Lung (tissue), 12 donors: ENCODE measurements around the gene LCE7A. TPM values are rescaled to one million over a fixed set of nuclear protein-coding genes. Genes with fewer than 3 reads are reported as not detected.

Experiments
- ATAC-seq: fragments of 200-7000 bp; cut with Tn5 transposase; one replicate; pipeline ENCODE4 v1.9.1; 2020; ENCODE audit warnings: moderate number of reproducible peaks; ENCODE audit not compliant: insufficient read depth, low FRiP score
- DNase-seq, 3 donors: peaks; one replicate each; pipeline ENCODE4 v3.0.0-alpha.2; 2013 to 2017
- H3K27ac ChIP-seq, 2 donors: one replicate each; pipeline ENCODE4 v1.5.1; 2013; ENCODE audit warnings: mild to moderate bottlenecking in 2 of 2, moderate library complexity in 2 of 2, control low read depth in 1 of 2, inconsistent platforms in 1 of 2, low read depth in 1 of 2, low read length in 1 of 2
- H3K27me3 ChIP-seq, 3 donors: one replicate each; pipeline ENCODE4 v1.5.1; 2013; ENCODE audit warnings: low read length in 2 of 3; ENCODE audit not compliant: control insufficient read depth in 3 of 3, insufficient read depth in 3 of 3
- H3K36me3 ChIP-seq, 4 donors: one replicate each; pipeline ENCODE4 v1.5.1; 2013; ENCODE audit warnings: low read length in 4 of 4, mild to moderate bottlenecking in 1 of 4, moderate library complexity in 1 of 4; ENCODE audit not compliant: control insufficient read depth in 4 of 4, insufficient read depth in 4 of 4
- H3K4me1 ChIP-seq, 5 donors: one replicate each; pipeline ENCODE4 v1.5.1; 2013; ENCODE audit warnings: low read length in 5 of 5, mild to moderate bottlenecking in 2 of 5, moderate library complexity in 1 of 5; ENCODE audit not compliant: control insufficient read depth in 5 of 5, insufficient read depth in 5 of 5
- H3K4me3 ChIP-seq: one replicate; pipeline ENCODE4 v1.5.1; 2013; ENCODE audit warnings: mild to moderate bottlenecking, control low read depth, moderate library complexity
- H3K9ac ChIP-seq, 2 donors: one replicate each; pipeline ENCODE4 v1.5.1; 2013; ENCODE audit warnings: low read length in 2 of 2, control low read depth in 1 of 2; ENCODE audit not compliant: insufficient read depth in 1 of 2
- H3K9me3 ChIP-seq, 4 donors: one replicate each; pipeline ENCODE4 v1.5.1; 2013; ENCODE audit warnings: low read length in 3 of 4, mild to moderate bottlenecking in 1 of 4, moderate library complexity in 1 of 4; ENCODE audit not compliant: control insufficient read depth in 4 of 4, insufficient read depth in 3 of 4
- CTCF ChIP-seq: IDR thresholded peaks from 2 replicates; pipeline ENCODE4 v1.5.1; 2012; ENCODE audit warnings: mild to moderate bottlenecking; ENCODE audit errors: control extremely low read depth, extremely low read depth
- WGBS, 2 donors: extraction: QIAGEN DNeasy Blood & Tissue Kit; methylation state at CpG; one replicate each; pipeline ENCODE4 v1.1.7; 2013; 5-methylcytosine and 5-hydroxymethylcytosine counted together
- polyA plus RNA-seq, 2 donors: library from polyadenylated mRNA; stranded (reverse); fragments of 200-250 nt; gene quantifications; one replicate each; pipeline ENCODE4 v1.2.1, GENCODE V29; 2013
- total RNA-seq, 2 donors: library from RNA; depleted of rRNA in 1 of 2; stranded (reverse); fragments of >200 nt in 1 of 2; gene quantifications; one replicate each; pipeline ENCODE4 v1.2.1, GENCODE V29; 2014 to 2021
- donor health status: control.
- donor health status: control.
- donor health status: Bipolar disorder and iron deficiency.
- donor health status: healthy.
- donor health status: DM: yes; HTN: yes; CAD: no.

The LCE7A gene
- total and polyA plus RNA-seq, 4 donors, result not detected

GRCh38 chr1:152902636-152903035 lies 42.8 kb downstream of the LCE7A start:
- H3K9ac ChIP-seq, result no peak overlapping the region
- no peak for TF ChIP-seq CTCF
- no peak overlapping the region for H3K4me3 ChIP-seq
- no peak overlapping the region for H3K27ac ChIP-seq
- DNase-seq (no peak), ATAC-seq (no peak)
- no peaks in the 10 kb centered on the region for H3K36me3 ChIP-seq
- H3K4me1 ChIP-seq, result no peaks in the 10 kb centered on the region
- no peaks in the 10 kb centered on the region for H3K27me3 ChIP-seq
- WGBS, 2 donors, result 67 to 74% methylated on average over 4 of the region's 4 CpGs
- no peaks in the 10 kb centered on the region for H3K9me3 ChIP-seq

GRCh38 chr1:152904688-152905440 lies 45.1 kb downstream of the LCE7A start:
- Histone ChIP-seq H3K4me3 (no peak overlapping the region), H3K9me3 (no peaks in the 10 kb centered on the region), H3K27me3 (no peaks in the 10 kb centered on the region), H3K27ac (no peak overlapping the region), H3K4me1 (no peaks in the 10 kb centered on the region), H3K36me3 (no peaks in the 10 kb centered on the region), H3K9ac (no peak overlapping the region)
- no peak for TF ChIP-seq CTCF
- no peak for ATAC-seq
- 80 to 81% methylated on average over 7 of the region's 7 CpGs for WGBS, 2 donors
- no peak for DNase-seq

GRCh38 chr1:152906023-152906565 lies 46.3 kb downstream of the LCE7A start:
- no peak overlapping the region for H3K4me3 ChIP-seq
- whole genome bisulfite sequencing, 2 donors, result 62 to 68% methylated on average over 5 of the region's 5 CpGs
- TF ChIP-seq CTCF, result no peak
- peaks cover 0 to 4% (median 0%) of the 10 kb centered on the region in 4 donors for H3K9me3 ChIP-seq
- no peaks in the 10 kb centered on the region for H3K36me3 ChIP-seq
- no peaks in the 10 kb centered on the region for H3K4me1 ChIP-seq
- H3K9ac ChIP-seq, result no peak overlapping the region
- H3K27ac ChIP-seq, result no peak overlapping the region
- no peak for DNase-seq
- no peaks in the 10 kb centered on the region for H3K27me3 ChIP-seq
- no peak for ATAC-seq
